HG03354 (cell line): ENCODE data around the gene SRSF8.
"Not testable (repeated sequence)": the region's sequence is repeated elsewhere in the genome, so short reads cannot be mapped to it uniquely, and the experiment has no call there.

Experiments
- ATAC-seq: cut with Tn5 transposase; IDR thresholded peaks from one replicate; pipeline ENCODE4 v1.9.1; 2021; ENCODE audit warnings: mild to moderate bottlenecking; ENCODE audit not compliant: unreplicated experiment, poor library complexity, severe bottlenecking

Gene SRSF8

DNA sequence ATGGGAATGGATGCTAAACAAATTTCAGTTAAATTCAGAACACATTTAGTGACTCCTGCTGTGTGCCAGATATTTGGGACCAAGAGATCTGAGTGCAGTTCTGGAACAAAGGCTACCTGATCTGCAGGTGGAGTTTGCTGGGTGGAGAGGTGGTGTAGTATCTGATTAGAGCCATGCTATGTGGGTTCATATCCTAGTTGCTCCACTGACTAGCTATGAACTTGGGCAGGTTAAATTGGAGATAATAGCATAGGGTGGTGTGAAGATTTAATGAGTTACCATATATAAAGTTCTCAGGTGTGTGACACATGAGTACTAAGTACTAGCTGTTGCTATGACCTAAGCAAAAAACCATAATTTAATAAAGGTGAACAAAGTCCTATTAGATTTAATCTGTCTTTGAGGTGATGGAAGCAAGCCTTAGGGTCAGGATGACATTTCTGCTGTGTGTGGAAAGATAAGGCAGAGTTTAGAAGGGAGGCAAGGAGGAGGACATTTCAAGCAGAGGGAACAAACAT lies 25.0 kb downstream of the SRSF8 start:
- ATAC-seq, result no peak

DNA sequence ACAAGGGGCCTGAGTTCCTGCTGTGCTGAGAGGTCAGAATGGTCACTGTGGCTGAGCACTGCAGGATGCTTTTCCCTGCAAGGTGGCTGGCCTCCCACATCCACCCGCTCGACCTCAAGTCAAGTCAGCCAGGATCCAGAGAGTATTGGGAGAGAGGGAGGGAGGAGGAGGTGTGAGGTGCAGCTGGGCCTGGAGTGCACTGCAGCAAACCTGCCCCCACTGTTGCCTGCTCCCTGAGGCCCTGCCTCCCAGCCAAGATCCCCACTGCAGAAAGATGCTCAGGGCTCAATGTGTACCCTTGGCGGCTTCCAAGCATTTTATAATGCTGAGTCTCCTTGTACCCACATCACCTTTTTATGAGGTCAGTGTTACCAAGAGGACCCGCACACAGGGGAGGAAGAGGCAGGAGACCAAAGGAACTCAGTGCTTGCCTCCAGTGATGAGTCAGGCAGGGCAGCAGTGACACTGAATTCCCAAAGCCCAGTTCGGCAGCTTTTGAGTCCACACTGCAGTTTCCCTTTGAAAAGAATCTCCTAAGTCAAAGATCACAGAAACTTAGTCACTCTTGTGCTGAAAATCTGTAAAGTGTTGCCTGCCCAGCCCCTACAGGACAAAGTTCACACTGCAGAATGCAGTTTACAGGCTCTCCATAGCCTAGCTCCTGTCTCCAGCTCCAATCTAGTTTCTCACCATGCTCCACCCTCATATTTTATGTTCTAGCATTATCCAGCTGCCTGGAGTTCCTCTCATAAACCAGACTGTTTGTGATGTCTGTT lies 26.0 kb downstream of the SRSF8 start:
- no peak for ATAC-seq

DNA sequence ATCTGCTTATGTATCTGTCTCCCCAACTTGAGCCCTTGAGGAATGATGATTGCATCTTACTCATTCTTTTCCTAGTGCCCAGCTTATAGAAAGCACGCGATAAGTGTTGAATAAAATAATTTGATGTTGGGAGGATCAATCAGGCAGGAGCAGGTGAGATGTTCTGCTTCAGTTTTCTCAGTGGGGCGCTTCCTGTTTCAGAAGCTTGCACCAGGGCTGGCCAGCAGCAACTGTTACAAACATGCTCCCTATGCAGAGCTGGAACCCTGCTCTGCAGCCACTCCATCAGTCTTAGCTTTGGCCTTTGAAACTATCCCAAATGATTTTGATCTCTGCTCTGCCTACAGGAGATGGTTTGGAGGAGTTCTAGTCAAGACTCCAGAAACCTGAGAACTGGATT lies 26.8 kb downstream of the SRSF8 start:
- ATAC-seq, result no peak

DNA sequence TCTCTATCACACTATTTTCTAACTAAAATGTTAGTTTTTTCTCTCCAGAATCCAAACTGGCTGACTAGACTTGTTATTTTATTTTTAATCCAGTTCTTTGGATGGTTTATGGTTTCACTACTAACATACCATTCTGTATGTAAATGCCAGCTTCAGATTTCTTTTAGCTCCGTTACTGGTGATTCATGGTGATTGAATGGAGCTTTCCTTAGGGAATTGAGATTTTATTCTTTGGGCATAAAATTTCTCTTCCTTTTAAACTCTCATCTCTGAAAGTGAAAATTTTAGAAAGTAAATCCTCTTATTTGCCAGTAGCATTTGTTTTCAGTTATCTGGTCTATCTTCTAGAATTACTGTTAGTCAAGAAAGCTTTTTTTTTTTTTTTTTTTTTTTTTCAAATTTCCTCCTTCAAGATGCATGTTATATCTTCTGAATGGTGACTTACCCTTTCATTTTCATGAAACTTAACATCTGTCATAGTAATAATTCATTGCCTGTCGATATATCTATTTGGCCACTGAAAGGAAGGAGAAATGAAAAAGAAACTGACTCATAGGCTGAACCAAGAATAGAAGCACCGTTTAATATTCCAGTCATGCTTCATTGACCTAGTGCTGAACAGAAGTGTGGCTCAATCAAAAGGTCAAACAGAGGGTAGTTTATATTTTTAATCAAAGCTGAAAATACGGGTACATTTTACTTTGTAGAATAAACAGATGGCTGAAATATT lies 29.3 kb downstream of the SRSF8 start:
- peak; percentile 89 for ATAC-seq

DNA sequence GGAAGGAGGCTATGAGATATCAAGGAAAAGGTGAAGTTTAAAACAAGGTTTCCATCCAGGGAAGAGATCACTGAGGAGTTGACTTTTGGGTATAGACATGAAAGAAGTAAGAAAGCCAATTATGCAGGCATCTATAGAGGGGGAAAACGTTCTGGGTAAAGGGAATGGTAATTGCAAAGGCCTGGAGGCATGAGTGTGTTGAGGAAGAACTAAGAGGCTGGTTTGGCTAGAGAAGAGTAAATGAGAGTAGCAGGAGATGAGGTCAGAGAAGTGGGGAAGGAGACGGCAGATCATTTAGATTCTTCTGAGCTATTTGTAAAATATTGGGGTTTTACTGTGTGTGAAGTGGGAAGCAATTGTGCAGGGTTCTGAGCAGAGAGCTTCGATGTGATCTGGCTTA lies 30.5 kb downstream of the SRSF8 start:
- ATAC-seq, result no peak

DNA sequence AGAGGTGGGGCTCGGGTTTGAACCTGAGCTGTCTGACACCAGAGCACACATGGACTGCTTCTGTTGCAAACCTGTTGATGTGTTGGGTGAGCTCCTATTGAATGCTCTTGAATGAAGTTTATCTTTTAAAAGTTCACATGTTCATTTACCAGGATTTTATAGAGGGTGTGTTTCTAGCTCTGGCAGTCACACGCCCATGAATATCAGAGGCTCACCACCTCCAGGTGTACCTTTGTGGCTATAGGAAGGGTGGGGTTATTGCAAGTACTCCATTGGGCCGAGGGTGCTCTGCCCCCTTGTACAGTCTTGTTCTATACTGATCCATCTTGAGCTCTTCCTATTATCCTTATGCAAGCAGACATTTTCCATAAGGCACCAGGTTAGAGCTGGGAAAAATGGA lies 32.1 kb downstream of the SRSF8 start:
- no peak for ATAC-seq

DNA sequence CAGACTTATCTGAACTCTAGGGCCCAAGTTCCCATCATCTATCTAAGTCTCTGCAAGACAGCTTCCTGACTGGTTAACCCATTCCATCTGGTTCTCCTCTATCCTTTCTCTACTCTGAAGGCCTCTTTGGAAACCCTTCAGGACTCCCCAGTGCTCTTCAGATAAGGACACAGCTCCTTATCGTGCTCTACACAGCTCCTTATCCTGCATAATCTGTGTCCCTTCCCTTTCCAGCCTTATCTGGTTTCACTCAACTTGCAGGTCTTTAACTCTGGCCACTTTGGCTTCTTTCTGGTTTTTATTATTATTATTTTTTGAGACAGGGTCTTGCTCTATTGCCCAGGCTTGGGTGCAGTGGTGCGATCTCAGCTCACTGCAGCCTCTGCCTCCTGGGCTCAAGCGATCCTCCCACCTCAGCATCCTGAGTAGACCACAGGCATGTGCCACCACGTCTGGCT lies 33.5 kb downstream of the SRSF8 start:
- no peak for ATAC-seq

DNA sequence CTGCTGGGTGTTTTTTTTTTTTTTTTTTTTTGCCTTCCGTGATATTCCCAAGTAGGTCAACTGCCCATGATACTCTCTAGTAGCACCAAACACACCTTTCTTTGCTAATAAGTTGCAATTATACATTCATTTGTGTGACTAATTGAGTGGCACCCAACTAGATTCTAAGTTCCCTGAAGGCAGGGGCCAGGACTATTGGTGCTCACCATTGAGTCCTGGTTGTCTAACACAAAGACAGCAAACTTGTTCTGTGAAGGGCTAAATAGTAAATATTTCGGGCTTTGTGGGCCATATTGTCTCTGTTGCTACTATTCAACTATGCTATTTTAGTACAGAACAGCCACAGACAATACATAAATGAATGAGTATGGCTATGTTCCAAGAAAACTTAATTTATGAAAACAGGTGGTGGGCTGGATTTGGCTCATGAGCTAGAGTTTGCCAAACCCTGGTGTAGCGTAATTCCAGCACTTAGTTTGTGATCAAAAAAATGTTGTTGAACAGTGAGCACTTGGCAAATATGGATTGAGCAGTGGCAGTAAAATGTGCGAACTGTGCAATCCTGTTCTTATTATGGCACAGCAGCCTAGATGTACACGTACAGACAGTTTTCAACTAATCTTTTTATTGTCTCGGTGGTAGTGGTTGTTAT lies 34.3 kb downstream of the SRSF8 start:
- no peak for ATAC-seq

DNA sequence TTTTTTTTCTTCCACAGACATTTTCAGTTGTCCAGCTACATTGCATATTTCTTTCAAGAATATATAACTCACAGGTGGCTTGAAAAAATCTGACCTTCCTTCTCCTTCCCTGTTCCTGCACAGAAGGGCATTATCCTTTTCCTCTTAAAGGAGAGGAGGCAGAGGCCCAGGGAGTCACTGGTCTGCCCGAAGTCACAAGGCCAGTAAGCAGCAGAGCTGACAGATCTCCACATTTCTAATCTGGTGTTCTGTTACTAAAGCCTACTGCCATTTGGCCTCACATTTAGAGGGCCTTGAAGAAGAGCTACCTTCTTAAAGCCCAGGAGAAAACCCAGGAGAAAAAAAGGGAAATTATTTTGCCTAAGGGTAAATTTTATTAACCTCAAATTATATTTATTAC lies 35.2 kb downstream of the SRSF8 start:
- ATAC-seq, result no peak

DNA sequence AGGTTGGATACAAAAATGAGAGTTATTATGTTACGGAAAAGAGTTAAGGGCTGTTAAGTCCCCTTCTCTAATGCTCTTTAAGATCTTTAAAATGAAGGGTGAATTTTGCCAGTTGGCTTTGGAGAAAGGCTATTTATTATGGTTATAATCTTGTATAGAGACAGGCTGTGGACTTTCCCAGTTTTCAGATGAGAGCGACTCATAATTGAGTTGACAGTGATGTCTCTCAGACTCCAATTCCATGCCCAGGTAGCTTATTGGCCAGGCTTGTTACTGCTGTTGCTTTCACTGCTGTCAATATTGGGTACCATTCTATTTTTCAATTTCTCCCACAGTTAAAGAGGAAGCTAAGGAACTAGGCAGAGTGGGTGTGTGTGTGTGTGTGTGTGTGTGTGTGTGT lies 36.0 kb downstream of the SRSF8 start:
- ATAC-seq, result no peak

DNA sequence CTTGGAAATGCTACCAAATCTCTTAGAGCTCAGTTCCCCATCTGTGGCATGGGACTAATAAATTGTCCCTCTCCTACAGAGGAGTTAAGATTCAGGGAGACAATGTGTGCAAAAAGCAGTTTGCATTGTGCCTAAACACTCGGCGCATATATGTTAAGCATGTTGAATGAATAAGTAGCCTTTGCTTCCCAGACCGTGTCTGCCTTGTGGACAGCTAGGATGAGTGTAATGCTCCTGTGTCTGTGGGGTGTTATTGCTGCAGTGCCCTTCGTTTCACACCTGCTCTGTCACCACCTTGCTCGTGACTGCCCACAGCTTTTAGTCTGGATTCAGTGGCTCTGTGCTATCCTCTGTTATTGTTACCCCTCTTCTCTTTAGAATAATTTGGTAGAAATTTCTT lies 37.0 kb downstream of the SRSF8 start:
- no peak for ATAC-seq

DNA sequence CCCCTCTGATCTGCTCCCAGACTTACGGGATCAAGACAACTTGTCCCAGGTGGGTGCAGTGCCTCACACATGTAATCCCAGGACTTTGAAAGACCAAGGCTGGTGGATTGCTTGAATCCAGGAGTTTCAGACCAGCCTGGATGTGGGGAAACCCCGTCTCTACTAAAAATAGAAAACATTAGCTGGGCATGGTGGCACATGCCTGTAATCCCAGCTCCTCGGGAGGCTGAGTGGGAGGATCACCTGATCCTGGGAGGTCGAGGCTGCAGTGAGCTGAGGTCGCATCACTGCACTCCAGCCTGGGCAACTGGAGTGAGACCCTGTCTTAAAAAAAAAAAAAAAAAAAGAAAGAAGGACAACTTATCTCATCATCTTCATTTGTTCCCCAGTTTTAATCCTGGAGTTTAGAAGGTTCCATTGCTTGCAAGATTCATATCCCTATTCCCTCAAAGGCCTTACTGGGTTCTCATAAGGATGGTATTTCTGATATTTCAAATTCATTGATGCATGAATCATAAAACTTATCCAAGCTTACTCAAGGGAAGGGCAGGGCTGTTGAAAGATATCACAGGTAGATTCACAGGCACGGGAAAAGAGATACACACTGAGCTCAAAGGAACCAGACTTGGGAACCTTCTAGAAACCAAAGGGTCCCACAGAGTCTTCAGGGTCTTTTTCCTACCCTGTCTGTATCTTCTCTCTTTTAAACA lies 37.6 kb downstream of the SRSF8 start:
- no peak for ATAC-seq

DNA sequence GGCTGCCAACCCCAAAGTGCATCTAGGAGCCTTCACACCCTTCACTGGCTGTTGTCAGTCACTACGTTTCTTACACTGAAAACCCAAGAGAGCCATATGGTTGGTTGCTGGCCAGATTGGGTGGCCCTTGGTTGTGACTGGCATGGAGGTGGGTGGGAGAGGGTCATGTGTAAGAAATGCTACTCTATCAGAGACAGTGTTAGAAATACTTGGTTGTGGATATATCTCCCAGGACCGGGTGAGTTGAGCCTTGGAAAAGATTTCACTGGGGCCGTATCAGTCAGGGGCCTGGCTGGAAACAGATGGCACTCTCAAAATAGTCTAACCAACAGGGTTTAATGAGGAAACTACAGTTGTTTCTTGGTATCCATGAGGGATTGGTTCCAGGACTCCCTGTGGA lies 38.1 kb downstream of the SRSF8 start:
- ATAC-seq, result no peak

DNA sequence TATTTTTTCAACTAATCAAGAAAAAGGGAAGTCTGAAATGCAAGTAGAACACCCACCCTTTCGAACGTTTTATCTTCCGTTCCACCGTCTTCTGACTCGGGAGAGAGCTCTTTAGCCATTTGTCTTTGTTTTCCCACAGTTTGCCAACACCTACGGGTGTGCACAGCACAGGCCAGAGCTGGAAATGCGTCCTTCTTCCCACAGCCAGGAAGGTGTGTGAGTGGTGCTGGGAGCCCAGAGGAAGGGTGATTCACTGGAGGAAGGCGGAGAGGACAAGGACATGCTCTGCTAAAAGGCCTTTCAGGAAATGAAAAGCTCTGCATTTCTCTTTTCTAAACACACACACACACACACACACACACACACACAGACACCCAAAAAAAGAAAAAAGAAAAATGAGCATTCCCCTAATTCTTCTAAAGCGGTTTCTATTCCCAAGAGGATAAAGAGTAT lies 41.5 kb downstream of the SRSF8 start:
- no peak for ATAC-seq

DNA sequence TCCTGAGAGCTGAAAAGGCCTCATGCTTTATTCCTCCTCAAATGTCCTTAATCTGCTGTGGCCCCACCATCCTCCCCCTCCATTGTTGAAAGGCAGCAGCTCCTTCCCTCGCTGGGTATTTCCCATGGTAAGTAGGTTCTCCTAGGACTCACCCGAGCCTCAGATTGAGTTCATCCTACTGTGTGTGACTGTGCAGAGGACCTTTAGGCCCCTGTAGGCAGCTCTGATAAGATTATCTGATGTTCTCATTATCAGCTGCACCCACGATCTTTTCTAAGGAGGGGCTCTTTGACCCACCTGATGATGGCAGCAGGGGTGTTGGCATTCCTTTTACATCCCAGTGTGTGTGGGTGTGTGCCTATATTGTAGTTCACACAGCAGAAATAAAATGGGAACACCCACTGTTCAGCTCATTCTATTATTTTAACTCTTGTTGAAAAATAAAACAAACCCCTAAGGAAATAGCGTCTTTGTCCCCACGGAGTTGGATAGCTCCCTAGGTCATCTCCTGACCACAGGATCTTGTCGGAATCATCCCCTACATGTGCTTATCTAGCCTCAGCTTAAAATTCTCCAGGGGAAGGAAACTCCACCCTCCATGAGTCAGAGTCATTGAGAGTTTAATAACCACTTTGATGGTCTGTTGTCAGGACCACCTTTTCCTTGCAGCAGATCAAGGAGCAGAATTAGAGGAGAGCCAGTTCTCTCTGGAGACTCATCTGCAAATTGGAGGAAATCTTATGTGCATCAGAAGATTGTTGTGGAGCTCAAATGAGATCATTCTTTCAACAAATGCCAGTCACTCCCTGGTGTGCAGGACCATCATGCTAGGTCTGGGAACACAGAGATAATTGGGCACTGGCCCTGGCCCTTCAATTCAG lies 42.2 kb downstream of the SRSF8 start:
- no peak for ATAC-seq

DNA sequence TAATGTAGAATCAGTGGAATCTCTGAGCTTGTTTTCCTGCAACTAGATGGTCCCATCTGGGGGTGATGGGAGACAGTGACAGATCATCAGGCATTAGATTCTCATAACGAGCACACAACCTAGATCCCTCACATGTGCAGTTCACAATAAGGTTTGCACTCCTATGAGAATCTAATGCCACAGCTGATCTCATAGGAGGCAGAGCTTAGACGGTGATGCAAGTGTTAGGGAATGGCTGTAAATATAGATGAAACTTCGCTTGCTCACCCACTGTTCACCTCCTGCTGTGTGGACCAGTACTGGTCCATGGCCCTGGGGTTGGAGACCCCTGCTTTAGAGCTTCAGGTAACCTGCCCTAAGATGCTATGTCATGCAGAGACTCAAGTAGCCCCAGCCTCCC lies 44.8 kb downstream of the SRSF8 start:
- not testable (repeated sequence) for ATAC-seq

DNA sequence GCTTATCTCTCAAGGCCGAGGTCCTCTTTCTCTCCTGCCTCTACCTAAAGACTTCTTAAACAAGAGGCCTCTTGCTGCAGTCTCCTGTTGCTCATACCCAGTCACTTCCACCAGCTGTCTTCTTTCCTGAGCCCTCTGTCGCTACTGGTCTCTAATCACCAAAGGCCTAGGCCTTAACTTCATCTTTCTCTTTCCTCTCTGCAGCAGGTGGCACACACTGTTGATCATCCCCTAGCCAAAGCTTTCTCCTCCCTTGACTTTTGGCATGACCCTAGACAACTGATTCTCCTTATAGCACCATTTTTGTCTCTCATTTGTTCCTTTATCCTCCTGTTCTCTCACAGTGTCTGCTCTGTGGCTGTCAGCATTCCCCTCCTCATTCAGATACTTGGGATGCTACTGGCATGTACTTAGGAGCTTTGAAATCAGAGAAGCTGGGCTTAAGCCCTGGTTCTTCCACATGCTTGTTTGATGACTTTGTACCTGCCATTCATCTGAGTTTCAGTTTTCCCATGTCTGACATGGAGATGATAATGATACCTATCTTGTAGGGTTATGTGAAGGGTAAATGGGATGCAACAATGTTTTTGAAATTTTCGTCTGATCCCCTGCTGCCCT lies 45.3 kb downstream of the SRSF8 start:
- no peak for ATAC-seq

DNA sequence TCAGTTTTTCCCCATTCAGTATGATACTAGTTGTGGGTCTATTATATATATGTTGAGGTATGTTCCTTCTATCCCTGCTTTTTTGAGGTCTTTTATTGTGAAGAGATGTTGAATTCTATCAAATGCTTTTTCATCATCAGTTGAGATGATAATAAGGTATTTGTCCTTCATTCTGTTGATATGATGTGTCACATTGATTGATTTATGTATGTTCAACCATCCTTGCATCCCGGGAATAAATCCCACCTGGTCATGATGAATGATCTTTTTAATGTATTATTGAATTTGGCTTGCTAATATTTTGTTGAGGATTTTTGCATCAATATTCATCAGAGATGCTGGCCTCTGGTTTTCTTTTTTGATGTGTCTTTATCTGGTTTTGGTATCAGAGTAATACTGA lies 48.9 kb downstream of the SRSF8 start:
- no peak for ATAC-seq
